DOHH2 (cell line): Measurements from ENCODE around the gene CNPY2.

Experiments used
- EZH2phosphoT487 ChIP-seq: fragments of 200-600 bp; sonication (generic); IDR thresholded peaks from 2 replicates; pipeline ENCODE4 v1.6.1; 2017; ENCODE audit warnings: borderline replicate concordance, mild to moderate bottlenecking, antibody characterized with exemption, low read length, moderate library complexity, mixed read lengths
- TF ChIP-seq, protein P1 (sequence below): fragments of 200-600 bp; sonication (generic); IDR thresholded peaks from one replicate; pipeline ENCODE4 v1.5.1; 2014; ENCODE audit warnings: antibody characterized with exemption, mild to moderate bottlenecking, low read depth, low read length; ENCODE audit not compliant: poor library complexity, severe bottlenecking

DNA sequence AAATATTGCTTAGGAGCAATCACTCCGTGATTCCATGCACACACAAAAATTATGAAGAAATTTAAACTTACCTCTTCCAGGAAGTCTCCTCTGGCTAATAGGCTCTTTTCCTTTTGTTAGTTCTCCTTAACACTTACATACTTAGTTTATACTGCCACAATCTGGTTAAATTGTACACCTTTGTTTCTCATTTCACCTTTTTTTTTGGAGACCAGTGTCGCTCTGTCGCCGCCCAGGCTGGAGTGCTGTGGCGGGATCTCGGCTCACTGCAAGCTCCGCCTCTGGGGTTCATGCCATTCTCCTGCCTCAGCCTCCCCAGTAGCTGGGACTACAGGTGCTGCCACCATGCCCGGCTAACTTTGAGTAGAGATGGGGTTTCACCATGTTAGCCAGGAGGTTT is 55.4 kb downstream of the CNPY2 start:
- TF ChIP-seq, protein P1, sequence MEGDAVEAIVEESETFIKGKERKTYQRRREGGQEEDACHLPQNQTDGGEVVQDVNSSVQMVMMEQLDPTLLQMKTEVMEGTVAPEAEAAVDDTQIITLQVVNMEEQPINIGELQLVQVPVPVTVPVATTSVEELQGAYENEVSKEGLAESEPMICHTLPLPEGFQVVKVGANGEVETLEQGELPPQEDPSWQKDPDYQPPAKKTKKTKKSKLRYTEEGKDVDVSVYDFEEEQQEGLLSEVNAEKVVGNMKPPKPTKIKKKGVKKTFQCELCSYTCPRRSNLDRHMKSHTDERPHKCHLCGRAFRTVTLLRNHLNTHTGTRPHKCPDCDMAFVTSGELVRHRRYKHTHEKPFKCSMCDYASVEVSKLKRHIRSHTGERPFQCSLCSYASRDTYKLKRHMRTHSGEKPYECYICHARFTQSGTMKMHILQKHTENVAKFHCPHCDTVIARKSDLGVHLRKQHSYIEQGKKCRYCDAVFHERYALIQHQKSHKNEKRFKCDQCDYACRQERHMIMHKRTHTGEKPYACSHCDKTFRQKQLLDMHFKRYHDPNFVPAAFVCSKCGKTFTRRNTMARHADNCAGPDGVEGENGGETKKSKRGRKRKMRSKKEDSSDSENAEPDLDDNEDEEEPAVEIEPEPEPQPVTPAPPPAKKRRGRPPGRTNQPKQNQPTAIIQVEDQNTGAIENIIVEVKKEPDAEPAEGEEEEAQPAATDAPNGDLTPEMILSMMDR, result no peak
- no peak for TF ChIP-seq EZH2phosphoT487
